ENCODE measurements around the gene TMEFF2.

The TMEFF2 gene, protein sequence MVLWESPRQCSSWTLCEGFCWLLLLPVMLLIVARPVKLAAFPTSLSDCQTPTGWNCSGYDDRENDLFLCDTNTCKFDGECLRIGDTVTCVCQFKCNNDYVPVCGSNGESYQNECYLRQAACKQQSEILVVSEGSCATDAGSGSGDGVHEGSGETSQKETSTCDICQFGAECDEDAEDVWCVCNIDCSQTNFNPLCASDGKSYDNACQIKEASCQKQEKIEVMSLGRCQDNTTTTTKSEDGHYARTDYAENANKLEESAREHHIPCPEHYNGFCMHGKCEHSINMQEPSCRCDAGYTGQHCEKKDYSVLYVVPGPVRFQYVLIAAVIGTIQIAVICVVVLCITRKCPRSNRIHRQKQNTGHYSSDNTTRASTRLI

DNA sequence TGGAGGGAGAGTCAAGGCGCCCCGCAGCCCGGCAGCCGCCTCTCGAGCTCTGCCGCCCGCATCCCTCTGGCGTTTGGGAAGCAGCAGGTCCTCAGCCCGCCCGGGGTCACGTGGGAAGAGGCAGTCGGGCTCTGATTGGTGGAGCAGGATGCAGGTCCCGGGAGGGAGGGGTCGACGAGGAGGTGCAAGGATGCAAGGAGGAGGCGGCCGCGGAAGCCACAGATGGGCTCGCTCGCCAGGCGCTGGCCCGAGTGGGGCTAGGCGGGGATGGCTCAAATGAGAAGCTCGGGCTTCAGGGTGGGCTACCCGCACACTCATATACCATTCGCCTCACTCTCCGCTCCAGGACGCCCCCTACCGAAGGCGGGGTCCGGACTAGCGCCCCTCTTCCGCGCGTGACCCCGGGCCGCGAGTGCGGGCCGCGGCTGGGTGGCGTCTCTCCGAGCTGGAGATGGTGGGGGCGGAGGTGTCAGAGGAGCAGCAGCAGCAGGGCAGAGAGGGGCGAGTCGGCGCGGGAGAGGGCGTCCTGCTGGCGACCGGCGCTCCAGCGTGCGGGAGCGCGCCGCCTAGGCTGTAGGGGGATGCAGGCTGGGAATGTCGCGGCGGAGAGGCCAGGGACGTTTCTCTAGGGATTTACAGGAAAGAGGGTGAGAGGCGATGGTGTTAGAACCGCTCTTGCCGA is at the start of gene TMEFF2:
Gene TMEFF2 (minus strand): TSS at position 68 of the 682 bp plus-strand sequence. CDS start 409 bp downstream, outside the sequence.
- peak in 3 of 6 experiments; percentile 7 to 29 (median 11) for DNase-seq

DNA sequence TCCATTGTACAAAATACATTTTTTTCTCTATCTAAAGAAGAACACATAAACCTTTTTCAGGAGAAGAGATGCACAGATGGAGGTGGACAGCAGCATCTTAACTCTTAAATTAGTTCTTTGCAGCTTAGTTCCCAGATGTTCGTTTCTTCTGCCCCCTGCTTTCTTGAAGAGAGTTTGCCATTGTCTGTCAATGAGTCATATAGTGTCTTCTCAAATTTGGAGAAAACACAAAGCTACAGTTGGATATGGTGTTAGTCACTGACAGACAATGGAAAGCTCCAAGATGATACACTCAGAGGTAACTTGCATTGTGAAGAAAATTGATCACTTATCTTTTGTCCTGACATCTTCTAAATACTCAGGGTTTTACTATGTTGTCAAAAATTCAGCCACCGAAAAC is 48.8 kb upstream of the TMEFF2 start:
- no peak for DNase-seq

DNA sequence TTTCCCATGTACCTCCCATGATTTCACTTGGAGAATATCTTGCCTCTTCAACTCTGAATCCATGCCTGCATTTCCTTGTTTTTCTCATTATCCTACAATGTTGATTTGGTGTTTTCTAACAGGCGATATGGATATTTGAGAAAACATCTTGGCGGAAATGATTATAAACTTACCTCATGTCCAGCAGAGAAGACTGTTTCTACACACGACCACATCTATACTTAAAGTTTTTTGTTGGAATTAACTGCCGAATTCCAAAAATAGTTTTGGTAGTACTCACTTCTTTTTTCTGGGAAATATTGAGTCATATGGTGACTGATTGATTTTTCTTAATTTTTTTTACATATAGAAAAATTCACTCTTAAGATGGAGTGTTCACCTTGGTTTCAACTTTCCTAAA is 41.4 kb upstream of the TMEFF2 start:
- DNase-seq, result no peak

DNA sequence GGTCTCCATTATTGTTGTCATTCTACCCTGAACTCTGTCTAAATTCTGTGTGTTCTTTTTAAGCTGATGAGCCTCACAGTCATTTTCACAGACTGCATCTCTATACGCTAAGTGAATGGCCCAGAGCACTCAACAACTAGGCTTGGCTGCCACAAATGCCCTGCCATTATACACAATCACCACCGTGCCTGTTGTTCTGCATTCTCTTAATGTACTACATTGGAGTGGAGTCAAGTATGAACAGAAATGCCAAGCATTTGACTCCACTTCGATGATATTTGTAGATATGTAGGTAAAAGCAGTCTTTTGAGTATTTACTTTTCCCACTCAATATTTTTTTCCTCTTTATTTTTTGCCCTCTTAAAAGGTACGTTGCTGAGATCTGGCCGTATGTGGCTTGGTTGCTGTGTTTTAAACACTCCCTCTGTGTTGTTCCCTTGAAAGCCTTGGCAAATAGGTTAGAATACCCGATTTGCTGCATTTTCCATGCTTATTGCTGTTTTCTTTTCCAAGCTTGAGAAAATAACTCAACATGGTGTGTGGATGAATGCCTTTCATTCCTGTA is 36.2 kb upstream of the TMEFF2 start:
- no peak for DNase-seq

DNA sequence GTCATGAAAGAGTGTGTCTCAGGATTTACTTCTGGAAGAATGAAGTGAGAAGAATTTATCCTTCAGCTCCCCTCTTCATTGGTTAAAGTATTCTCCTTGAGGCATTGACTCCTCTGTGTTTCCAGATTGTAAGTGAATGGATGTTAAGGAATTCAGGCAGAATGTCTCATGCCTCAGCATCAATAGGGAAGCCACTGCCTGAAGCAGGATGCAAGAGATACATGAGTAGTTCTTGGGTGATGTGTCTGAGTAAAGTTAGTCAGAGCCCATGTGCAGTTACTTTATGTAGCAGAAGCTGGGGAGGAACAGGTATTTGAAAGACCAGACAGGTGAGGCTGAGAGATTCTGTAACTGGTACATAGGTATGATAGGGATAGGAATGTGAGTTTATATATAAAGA is 34.0 kb upstream of the TMEFF2 start:
- no peak for DNase-seq

DNA sequence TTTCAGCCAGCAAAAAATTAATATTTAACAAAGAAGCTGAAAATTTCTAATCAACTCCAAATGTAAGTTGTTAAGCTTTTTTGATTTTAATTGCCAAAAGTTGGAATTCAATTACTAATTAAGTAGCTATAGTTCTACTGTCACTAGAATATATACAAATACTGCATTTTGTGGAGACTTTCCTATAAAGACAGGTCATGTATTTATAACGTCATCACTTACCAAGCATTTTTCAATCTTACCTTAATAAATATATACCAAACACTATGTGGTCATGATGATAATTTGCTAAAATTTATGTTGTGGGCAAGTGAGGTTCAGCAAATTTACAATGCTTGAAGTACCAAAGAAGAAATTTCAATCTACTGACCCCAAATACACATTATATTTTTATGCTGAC is 24.2 kb upstream of the TMEFF2 start:
- no peak for DNase-seq

DNA sequence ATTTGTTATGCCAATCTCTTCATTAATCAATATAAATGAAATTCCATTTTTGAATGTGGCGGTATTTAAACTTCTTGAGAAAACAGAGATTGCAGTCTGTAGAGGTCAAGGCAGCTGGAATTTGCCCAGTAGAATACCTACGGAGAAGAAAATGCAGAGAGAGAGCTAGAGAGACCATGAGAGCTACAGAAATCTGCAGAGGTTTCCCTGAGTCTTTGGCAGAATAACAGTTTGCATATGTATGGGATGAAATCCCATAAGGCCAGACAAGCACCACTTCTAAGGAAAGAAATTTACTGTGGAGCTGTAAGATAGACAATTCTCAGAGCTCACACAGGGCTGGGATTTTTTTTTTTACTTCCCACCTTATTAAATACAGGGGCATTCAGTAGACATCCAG is 23.6 kb upstream of the TMEFF2 start:
- DNase-seq, result no peak

DNA sequence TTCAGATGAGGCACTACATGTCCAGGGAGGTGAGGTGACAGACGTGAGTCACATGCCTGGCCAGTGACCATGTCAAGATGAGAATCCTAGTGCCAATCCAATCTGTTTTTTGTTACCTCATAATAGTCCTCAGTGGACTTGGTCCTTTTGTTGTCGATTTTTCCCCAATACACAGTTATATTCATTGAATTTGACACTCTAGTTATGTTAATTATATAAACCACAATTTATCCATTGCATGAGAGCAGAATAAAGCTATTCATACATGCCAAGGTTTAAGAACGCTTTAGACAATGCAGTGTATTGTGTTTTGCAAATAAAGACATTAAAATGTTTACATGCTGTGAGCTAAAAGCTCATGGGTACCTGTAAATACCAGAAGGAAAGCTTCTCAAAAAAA is 21.6 kb upstream of the TMEFF2 start:
- no peak for DNase-seq

DNA sequence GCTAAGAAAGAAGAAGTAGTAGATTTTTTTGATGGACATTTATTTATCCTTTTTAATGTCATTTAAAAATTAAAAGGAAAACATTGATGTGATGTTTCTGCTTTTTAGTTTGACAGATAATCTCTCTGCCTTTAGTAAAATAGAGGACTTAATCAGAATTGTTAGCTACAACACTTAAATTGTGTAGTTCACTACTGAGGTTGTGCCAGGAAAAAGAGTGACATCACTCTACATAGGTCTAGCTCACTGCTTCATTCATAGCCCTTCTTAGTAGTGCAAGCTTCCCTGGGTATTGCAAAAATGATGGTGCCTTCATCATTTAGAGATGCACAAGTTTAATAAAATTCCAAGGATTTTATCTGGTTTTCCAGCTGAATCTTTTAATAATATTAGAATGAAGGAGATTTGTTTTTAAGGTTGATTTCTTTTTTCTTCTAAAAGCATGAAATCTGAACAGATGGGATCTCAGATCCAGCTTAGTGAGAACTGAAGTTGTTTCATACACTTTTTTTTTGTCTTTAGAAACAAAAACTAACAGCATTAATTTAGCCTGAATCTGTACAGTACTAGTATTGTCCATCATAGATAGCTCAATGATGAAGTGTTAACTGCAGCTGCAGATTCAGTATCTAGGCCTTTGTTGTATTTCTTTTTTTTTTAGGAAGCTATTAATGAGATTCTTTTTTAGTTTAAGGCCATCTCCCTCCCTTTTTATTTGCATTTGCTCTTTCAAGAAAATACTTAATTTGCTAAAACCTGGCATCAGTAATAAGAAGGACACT is 20.6 kb upstream of the TMEFF2 start:
- no peak for DNase-seq

DNA sequence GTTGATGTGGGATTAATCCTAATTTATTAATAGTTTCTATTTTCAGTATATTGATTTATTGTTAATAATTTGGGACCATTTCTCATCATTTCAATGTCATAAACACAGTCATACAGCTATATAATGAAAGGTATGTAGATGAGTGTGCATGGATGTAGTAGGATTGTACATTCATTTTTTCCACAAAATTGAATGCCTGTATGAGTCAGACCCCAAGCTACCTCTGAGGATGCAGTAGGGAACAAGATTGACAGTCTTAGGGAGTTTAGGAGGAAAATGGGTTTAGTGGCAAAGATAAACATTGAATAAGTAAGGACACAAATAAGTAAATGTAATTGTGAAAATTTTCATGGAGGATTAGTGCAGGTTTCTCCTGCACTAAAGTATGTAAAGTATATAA is 14.1 kb upstream of the TMEFF2 start:
- DNase-seq, result no peak

DNA sequence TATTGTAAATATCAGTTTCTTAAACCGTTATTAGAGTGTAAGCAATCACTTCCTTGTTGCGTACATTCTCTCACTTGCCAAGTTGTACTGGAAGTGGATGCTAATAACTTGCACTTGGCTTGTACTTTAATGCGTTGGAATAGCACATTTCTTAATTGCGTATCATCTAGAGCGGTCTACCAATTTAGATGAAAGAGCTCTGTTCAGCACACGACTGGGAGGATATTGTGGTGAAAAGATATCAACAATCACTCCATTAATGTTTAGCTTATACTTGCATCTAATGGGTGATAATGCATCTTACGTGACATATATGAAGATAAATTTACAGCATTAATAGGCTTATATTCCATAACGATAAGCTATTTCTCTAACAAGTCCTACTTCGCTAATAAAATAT is 11.7 kb upstream of the TMEFF2 start:
- no peak for DNase-seq

DNA sequence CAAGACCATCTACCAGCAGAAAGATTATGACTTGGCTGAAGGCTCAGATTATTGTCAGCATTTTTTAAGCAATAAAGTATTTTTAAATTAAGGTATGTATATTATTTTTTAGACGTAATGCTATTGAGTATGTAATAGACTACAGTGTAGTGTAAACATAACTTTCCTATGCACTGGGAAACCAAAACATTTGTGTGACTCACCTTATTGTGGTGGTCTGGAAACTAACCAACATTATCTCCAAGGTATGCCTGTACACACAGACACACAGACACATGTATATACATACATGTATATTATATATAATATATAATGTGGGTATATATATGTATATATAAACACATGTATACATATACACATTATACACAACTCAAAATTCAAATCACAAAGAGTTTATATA is 9.1 kb upstream of the TMEFF2 start:
- DNase-seq, result no peak

DNA sequence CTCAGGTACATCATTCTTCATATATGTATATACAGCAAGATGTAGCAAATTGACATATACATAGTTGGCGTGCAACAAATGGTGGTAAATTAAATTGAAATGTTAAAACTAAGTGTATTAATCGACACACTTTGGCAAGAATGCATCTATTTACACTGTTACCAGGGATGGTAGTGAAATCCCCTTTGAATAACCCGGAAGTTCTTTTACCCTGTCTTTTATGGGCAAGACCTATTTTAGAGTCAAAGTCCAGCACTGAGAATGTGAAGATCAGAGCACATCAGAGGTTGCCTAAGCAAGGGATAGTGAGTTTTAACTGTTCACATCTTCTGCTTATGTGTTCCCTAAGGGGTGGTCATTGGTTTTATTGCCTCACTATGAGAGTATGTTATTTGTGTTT is 7.6 kb upstream of the TMEFF2 start:
- no peak for DNase-seq

DNA sequence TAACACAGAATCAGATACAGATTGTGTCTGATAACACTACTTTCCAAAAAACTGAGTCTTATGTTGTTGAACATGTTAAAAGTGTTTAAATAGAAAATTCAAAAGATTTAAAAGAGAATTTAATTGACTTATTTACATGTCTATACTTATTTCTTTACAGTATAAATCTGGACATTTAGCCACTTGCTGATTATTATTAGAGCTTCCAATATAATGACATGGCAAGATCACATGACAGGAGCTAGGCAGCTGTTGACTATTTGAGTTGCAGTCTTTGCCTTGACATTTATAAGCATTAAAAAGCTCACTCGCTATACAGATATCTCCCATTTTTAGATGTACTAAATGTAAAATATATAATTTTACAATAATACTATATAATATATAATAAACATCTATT is 6.4 kb upstream of the TMEFF2 start:
- no peak for DNase-seq

DNA sequence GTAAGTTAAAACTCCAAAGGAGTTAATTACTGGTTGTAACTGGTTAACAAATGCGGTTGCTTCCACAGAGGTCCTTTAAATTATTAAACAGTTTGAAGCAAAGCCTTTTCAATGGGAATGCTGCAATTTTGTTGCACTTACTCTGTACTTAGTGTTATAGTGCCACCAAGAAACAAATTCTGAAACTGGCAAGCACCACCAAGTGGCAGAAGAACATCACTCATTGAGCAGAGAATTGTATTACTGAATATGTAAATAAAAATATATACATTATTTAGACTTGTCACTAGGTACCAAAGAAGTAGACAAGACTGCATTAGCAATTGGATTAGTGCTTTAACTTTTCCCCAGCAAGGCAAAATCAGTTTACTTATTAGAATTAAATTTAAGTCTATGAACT is 2.6 kb upstream of the TMEFF2 start:
- DNase-seq, result no peak

DNA sequence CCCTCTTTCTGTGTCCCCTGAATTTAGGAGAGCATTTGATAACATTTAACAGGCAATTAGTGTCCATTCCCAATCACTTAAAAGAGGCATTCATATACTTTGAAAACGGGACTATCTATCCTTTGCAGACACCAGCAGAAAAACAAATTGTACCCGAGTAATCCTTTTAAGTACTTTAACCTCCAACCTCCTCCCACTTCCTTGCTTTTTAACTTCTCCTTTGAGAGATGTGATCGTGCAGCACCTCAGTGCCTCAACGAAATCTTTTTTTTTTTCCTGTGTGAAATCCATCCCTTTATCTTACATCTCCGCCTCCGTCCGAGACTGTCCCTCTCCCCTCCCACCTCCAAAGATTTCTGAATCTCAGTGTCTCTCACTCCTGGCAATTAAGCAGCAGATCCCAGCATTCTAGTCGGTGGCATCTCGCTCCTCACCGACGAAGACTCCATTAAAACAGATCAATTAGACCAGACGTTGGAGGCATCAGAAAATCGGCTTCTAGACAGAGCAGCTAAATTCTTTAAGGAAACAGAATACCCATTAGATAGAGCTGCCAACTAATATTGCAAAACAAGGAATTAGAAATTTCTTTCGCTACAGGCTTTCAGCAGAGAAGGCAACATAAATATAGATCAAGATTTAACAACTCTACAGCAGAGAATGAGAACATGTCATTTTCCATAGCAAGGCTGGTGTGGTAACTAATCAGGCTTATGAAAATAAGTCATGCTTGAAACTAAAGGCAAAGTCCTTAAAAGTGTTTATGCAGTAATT is 1.9 kb upstream of the TMEFF2 start:
- no peak for DNase-seq

DNA sequence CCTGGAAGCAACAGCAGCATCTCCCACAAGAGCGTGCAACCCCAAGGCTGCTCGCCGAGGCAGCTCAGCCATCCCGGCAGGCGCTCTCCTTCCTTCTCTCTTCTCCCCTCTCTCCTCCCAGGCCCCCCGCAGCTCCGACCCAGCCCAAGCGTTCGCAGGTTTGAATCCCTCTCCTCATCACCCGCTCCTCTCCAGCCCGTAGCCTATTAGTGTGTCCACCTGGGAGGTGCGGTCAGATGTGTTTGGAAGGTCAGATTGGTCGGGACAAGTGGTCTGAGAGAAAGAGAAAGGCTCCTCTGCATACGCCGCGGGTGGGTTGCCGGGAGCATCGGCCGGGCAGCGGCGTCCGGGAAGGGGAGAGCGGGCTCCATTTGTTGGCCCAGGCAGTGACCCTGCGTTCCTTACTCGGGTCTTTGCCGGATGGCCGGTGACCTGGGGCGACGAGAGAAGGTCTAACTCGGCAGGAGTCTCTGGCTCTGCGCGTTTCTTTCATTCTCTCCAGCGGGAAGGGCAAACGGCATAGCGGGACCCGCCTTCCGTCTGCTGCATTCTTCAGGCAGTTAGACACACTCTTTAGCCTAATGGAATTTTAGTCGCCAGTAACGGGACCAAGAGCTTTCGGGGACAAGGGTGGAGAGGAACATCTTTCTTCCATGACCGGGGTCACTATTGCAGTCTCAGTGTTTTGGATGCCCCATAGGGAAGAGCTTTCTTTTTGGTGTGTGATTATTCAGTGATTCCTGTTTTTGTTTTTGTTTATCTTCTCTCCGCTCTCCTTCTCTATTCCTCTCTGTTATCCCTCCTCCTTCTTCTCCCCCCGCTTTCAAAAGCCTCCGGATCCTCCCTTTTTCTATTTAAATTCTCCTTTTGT is 1.1 kb upstream of the TMEFF2 start:
- DNase-seq, result peak in 2 of 6 experiments; percentile 9 to 12

DNA sequence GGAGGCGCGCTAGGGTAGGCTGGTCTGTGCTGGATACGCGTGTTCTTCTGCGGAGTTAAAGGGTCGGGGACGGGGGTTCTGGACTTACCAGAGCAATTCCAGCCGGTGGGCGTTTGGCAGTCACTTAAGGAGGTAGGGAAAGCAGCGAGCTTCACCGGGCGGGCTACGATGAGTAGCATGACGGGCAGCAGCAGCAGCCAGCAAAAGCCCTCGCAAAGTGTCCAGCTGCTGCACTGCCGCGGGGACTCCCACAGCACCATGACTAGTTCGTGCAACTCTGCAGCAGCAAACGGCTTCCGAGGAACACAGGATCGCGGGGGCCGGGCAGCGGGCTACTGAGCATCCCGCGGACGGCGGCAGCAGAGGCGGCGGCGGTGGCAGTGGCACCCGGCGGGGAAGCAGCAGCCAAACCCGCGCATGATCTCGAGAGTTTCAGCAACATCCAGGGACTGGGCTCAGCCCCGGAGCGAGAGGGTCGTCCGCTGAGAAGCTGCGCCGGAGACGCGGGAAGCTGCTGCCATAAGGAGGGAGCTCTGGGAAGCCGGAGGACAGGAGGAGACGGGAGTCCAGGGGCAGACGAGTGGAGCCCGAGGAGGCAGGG is 368 bp downstream of the TMEFF2 start:
- peak in 3 of 6 experiments; percentile 4 to 29 (median 11) for DNase-seq

DNA sequence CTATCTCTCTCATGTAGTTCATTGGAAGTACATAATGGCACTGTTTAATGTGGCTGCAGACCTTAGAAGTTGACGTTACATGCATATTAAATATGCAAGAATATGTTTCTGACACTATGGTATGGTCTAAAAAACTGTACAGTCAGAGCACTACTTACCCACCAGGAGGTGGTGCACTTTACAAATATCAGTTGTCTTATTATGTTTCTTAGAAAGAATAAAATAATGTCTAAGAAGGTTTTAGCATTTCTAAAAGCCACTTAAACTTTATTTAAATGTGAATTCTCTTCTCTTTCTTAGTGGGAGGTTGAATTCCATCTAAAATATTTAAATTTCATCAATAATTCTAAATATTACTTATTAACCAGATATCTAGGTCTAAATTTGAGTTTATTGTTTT is 4.3 kb downstream of the TMEFF2 start:
- peak in 1 of 6 experiments; percentile 1 for DNase-seq

DNA sequence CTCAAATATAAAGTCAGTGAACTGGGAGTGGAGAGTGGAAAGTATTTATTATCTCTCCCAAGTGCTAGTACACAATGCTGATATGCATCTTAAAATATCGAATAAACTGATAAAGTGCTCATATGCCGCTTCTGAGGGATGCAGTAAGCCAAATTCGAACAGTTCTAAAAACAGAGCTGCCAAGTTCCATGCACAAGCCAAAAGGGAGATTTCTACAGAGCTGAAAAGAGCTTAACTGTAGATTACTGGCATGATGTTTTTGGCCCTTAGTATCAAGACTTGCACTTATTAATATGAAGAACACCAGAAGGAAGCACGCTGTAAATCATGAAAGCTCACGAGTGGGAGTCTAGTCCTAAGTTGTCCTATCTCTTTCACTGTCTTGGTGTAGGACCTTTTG is 7.9 kb downstream of the TMEFF2 start:
- no peak for DNase-seq

DNA sequence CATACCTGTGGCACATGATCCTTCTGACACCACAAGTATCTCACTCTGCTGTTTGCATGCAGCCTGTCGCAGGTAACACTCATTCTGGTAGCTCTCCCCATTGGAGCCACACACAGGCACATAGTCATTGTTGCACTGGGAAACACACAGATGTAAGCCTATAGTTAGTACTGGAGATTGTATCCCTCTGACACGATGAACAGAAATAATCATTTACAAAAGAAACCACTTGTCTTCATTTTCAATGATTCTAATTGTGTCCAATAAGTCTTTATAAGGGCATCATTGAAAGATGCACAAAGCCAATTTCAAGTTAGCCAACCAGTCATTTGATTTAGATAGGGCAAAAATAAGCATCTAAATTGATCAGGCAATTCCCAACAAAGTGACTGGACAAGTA is 10.4 kb downstream of the TMEFF2 start:
- no peak for DNase-seq

Data from stimulated activated naive CD4-positive, alpha-beta T cell (primary cell).